HG03520 (cell line): ENCODE data around the gene AQP6.
"Not testable (repeated sequence)": the region's sequence is repeated elsewhere in the genome, so short reads cannot be mapped to it uniquely, and the experiment has no call there.

Experiments used
- ATAC-seq: cut with Tn5 transposase; IDR thresholded peaks from one replicate; pipeline ENCODE4 v1.9.1; 2021; ENCODE audit warnings: mild to moderate bottlenecking, moderate library complexity; ENCODE audit not compliant: unreplicated experiment

AQP6 gene

GRCh38 chr12:49969027-49969426 lies 3.7 kb upstream of the AQP6 start:
- ATAC-seq = no peak

GRCh38 chr12:49969651-49970429 lies 2.9 kb upstream of the AQP6 start:
- no peak for ATAC-seq

GRCh38 chr12:49970658-49971057 lies 2.1 kb upstream of the AQP6 start:
- ATAC-seq = no peak

- ATAC-seq = no peak
Measured at GRCh38 chr12:49971141-49971540, 1.6 kb upstream of the AQP6 start.

- no peak for ATAC-seq
Measured at GRCh38 chr12:49972129-49972528, 618 bp upstream of the AQP6 start.

GRCh38 chr12:49973361-49973830 lies 649 bp downstream of the AQP6 start:
- no peak for ATAC-seq

- no peak for ATAC-seq
Measured at GRCh38 chr12:49974231-49974675, 1.5 kb downstream of the AQP6 start.

GRCh38 chr12:49974677-49975317 lies 2.0 kb downstream of the AQP6 start:
- no peak for ATAC-seq

GRCh38 chr12:49975318-49975761 lies 2.6 kb downstream of the AQP6 start:
- ATAC-seq = no peak

- ATAC-seq = no peak
Measured at GRCh38 chr12:49976557-49976956, 3.8 kb downstream of the AQP6 start.

- ATAC-seq = no peak
Measured at GRCh38 chr12:49978125-49978524, 5.4 kb downstream of the AQP6 start.

- ATAC-seq = no peak
Measured at GRCh38 chr12:49979016-49979586, 6.4 kb downstream of the AQP6 start.

- no peak for ATAC-seq
Measured at GRCh38 chr12:49979791-49980190, 7.0 kb downstream of the AQP6 start.

GRCh38 chr12:49980501-49981349 lies 8.0 kb downstream of the AQP6 start:
- no peak for ATAC-seq

GRCh38 chr12:49982246-49983087 lies 9.7 kb downstream of the AQP6 start:
- ATAC-seq = no peak

GRCh38 chr12:49983892-49984291 lies 11.1 kb downstream of the AQP6 start:
- ATAC-seq = no peak

GRCh38 chr12:49984476-49985359 lies 12.0 kb downstream of the AQP6 start:
- no peak for ATAC-seq

- ATAC-seq = no peak
Measured at GRCh38 chr12:49985981-49986380, 13.2 kb downstream of the AQP6 start.

GRCh38 chr12:49986476-49986875 lies 13.7 kb downstream of the AQP6 start:
- not testable (repeated sequence) for ATAC-seq
